Fibroblast of lung (primary cell): Measurements from ENCODE around the gene PLB1. TPM values are rescaled to one million over a fixed set of nuclear protein-coding genes. Genes with fewer than 3 reads are reported as not detected.

Experiments
- DNase-seq, 2 donors: peaks; one replicate each; pipeline versions ENCODE4 v3.0.0 to v3.0.0-alpha.2; 2010; ENCODE audit warnings: low read depth in 2 of 2
- H2AFZ ChIP-seq: 2 replicates; pipeline ENCODE4 v1.5.1; 2012; ENCODE audit warnings: low read length, control low read depth, inconsistent platforms
- H3K27ac ChIP-seq: 2 replicates; pipeline ENCODE4 v1.5.1; 2011; ENCODE audit warnings: low read length, control low read depth; ENCODE audit not compliant: insufficient read depth
- H3K27me3 ChIP-seq: 2 replicates; pipeline ENCODE4 v1.5.1; 2011; ENCODE audit warnings: mild to moderate bottlenecking, low read length; ENCODE audit not compliant: control insufficient read depth, insufficient read depth
- H3K36me3 ChIP-seq: 2 replicates; pipeline ENCODE4 v1.5.1; 2011; ENCODE audit warnings: low read length; ENCODE audit not compliant: control insufficient read depth, insufficient read depth
- H3K4me1 ChIP-seq: 2 replicates; pipeline ENCODE4 v1.5.1; 2011; ENCODE audit warnings: low read length; ENCODE audit not compliant: control insufficient read depth, insufficient read depth; ENCODE audit errors: extremely low read depth
- H3K4me2 ChIP-seq: 2 replicates; pipeline ENCODE4 v1.5.1; 2011; ENCODE audit warnings: low read length, control low read depth; ENCODE audit not compliant: insufficient read depth; ENCODE audit errors: extremely low read depth
- H3K4me3 ChIP-seq, 4 experiments: fragments of 200-600 bp in 1 of 4; sonication (generic) in 1 of 4; replicated peaks in 1 of 4; 2 replicates each; pipeline ENCODE4 v1.5.1; 2011 to 2016; ENCODE audit warnings: low read length in 4 of 4, low read depth in 3 of 4, mild to moderate bottlenecking in 3 of 4, control low read depth in 2 of 4, inconsistent platforms in 1 of 4, mixed read lengths in 1 of 4; ENCODE audit not compliant: insufficient read depth in 1 of 4; ENCODE audit errors: control extremely low read depth in 1 of 4
- H3K79me2 ChIP-seq: 2 replicates; pipeline ENCODE4 v1.5.1; 2012; ENCODE audit warnings: mild to moderate bottlenecking, low read length, inconsistent platforms; ENCODE audit not compliant: control insufficient read depth, insufficient read depth
- H3K9ac ChIP-seq: 2 replicates; pipeline ENCODE4 v1.5.1; 2011; ENCODE audit warnings: mild to moderate bottlenecking, low read length, control low read depth; ENCODE audit not compliant: insufficient read depth
- H3K9me3 ChIP-seq: 2 replicates; pipeline ENCODE4 v1.5.1; 2012; ENCODE audit warnings: low read depth, low read length; ENCODE audit not compliant: control insufficient read depth, insufficient read depth
- H4K20me1 ChIP-seq: 2 replicates; pipeline ENCODE4 v1.5.1; 2011; ENCODE audit warnings: low read length; ENCODE audit not compliant: control insufficient read depth, insufficient read depth; ENCODE audit errors: extremely low read depth
- EZH2 ChIP-seq: IDR thresholded peaks from 2 replicates; pipeline ENCODE4 v1.5.1; 2012; ENCODE audit warnings: low read length, control low read depth, mild to moderate bottlenecking; ENCODE audit errors: missing control alignments
- polyA plus RNA-seq, 2 donors: library from polyadenylated mRNA; depleted of rRNA in 1 of 2; stranded (reverse) in 1 of 2; unstranded in 1 of 2; fragments of >200 nt; gene quantifications; 2 replicates each; pipeline ENCODE4 v1.2.1, GENCODE V29; 2011 to 2012; ENCODE audit warnings: missing spikeins in 1 of 2
- total RNA-seq: library from RNA; depleted of rRNA; stranded (reverse); fragments of >200 nt; gene quantifications from 2 replicates; pipeline ENCODE4 v1.2.1, GENCODE V29; 2014
- TF ChIP-seq, protein P1 (sequence below), 2 donors: IDR thresholded peaks in 1 of 2; conservative IDR thresholded peaks in 1 of 2; 1 replicate in 1 of 2; 2 replicates in 1 of 2; pipeline ENCODE4 v1.5.1; 2011 to 2012; ENCODE audit warnings: low read length in 2 of 2, control low read depth in 1 of 2, inconsistent platforms in 1 of 2, low read depth in 1 of 2, mild to moderate bottlenecking in 1 of 2

The PLB1 gene
- total and polyA plus RNA-seq, 2 donors (not counting 1 experiment from before 2014, with no cell fraction given): 0.70 to 1.8 TPM

DNA sequence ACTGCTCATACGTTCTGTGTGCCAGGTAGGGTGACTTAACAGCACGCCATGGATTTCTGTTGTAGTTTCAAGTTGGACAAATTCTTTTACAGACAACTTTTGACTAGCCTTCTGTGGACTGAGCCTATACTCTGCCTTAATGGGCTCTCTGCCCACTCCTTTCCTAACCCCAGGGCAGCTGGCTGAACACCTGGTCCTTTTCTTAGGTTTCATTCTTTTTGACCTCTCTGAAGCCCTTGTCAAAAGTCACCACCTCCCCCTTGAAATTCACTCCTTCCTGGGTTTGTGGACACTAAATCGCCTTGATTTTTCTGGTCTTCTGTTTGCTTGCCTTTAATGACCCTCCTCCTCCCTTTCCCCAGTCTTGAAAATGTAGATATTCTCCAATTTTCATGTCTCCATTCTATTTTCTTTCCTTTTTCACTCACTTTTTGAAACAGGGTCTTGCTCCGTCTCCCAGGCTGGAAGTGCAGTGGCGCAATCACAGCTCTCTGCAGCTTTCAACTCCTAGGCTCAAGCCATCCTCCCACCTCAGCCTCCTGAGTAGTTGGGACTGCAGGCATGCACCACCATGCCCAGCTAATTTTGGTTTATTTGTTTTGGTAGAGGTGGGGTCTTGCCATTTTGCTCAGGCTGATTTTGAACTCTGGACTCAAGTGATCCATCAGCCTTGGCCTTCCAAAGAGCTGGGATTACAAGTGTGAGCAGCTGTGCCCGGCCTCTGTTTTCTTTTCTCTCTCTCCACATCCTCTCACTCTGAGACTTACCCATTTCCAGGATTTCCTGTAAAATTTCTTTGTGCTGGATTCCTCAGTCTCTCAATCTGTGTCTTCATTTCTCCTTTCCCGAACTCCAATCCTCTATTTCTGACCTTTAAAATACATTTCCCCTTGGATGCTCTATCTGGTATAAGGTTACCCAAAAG, 112.9 kb downstream of the PLB1 start:
- Histone ChIP-seq H3K36me3 (no peaks in the 10 kb centered on the region), H3K27ac (no peak overlapping the region), H4K20me1 (no peaks in the 10 kb centered on the region), H2AFZ (no peak overlapping the region), H3K79me2 (no peaks in the 10 kb centered on the region), H3K27me3 (no peaks in the 10 kb centered on the region), H3K9ac (no peak overlapping the region), H3K4me1 (no peaks in the 10 kb centered on the region), H3K4me2 (no peak overlapping the region), H3K9me3 (no peaks in the 10 kb centered on the region), H3K4me3 (no peak overlapping the region)
- no peak for TF ChIP-seq EZH2
- TF ChIP-seq, protein P1, sequence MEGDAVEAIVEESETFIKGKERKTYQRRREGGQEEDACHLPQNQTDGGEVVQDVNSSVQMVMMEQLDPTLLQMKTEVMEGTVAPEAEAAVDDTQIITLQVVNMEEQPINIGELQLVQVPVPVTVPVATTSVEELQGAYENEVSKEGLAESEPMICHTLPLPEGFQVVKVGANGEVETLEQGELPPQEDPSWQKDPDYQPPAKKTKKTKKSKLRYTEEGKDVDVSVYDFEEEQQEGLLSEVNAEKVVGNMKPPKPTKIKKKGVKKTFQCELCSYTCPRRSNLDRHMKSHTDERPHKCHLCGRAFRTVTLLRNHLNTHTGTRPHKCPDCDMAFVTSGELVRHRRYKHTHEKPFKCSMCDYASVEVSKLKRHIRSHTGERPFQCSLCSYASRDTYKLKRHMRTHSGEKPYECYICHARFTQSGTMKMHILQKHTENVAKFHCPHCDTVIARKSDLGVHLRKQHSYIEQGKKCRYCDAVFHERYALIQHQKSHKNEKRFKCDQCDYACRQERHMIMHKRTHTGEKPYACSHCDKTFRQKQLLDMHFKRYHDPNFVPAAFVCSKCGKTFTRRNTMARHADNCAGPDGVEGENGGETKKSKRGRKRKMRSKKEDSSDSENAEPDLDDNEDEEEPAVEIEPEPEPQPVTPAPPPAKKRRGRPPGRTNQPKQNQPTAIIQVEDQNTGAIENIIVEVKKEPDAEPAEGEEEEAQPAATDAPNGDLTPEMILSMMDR (conservative IDR thresholded peaks at IDR 0.05 in 1 of 2, IDR thresholded peaks at IDR 0.05 in 1 of 2; ENCODE audit: low read depth in 1 of 2, low read length in 2 of 2): no peak
- no peak for DNase-seq

DNA sequence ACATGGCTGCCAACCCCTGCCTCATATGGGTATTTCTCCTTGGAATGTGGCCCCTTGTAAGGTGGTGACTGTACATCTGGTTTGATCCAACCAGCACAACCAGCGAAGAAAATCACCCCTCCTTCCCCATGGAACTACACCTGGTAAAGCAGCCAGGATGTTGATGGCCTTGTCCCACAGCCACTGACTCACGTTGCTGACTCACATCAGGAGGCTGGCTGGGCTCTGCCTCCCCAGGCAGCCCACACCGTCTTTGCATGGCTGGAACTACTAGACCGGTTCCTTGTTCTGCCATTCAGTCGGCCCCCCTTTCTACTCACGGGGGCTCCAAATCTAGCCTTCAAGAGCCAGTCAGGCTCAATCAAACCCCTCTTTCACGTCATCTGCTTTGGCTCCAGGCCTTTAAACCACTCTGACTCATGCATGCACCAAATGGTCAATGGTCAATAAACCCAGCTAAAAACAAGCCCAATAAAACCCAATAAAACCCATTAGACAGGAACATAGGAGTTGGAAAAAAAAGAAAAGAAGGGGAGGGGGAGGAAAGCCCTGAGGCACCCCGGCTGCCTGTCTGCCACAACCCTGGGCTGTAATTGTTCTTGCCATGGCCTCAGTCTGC, 114.8 kb downstream of the PLB1 start:
- Histone ChIP-seq H3K4me1 (no peaks in the 10 kb centered on the region), H3K9ac (no peak overlapping the region), H4K20me1 (no peaks in the 10 kb centered on the region), H3K36me3 (no peaks in the 10 kb centered on the region), H3K9me3 (no peaks in the 10 kb centered on the region), H3K27me3 (no peaks in the 10 kb centered on the region), H3K27ac (no peak overlapping the region), H3K4me2 (no peak overlapping the region), H2AFZ (no peak overlapping the region), H3K4me3 (no peak overlapping the region), H3K79me2 (no peaks in the 10 kb centered on the region)
- TF ChIP-seq EZH2: no peak
- TF ChIP-seq, protein P1 (conservative IDR thresholded peaks at IDR 0.05 in 1 of 2, IDR thresholded peaks at IDR 0.05 in 1 of 2; ENCODE audit: low read depth in 1 of 2, low read length in 2 of 2): no peak
- DNase-seq: peak; percentile 86 to 98

DNA sequence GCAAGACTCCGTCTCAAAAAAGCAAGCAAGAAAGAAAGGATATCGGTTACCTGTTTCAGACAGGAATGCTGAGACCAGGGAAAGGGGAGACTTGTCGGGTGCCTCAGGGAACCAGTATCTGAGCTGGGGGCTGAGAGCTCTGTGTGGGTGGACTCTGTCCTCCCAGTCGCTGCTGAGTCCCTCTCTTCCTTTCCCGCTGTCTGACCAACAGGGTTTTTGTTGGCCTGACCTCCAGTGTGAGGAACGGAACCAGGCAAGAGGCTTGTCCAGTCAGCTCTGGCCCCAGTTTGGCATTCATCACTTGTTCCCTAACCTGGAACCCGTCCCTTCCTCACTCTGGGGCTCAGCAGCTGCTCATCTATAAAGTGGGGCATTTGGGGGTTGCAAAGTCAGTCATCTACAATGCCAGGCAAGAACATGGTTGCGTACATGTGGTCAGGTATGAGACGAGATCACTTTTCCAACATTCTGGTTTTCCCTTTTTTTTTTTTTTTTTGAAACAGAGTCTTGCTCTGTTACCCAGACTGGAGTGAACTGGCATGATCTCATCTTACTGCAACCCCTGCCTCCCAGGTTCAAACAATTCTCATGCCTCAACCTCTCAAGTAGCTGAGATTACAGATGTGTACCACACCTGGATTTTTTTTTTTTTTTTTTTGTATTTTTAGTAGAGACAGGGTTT, 116.4 kb downstream of the PLB1 start:
- H4K20me1 ChIP-seq: no peaks in the 10 kb centered on the region
- no peak overlapping the region for H2AFZ ChIP-seq
- TF ChIP-seq, protein P1 (conservative IDR thresholded peaks at IDR 0.05 in 1 of 2, IDR thresholded peaks at IDR 0.05 in 1 of 2; ENCODE audit: low read depth in 1 of 2, low read length in 2 of 2): no peak
- TF ChIP-seq EZH2: no peak
- H3K9ac ChIP-seq: no peak overlapping the region
- DNase-seq: no peak
- H3K4me3 ChIP-seq: no peak overlapping the region
- H3K79me2 ChIP-seq: no peaks in the 10 kb centered on the region
- no peaks in the 10 kb centered on the region for H3K4me1 ChIP-seq
- H3K27ac ChIP-seq: no peak overlapping the region
- no peak overlapping the region for H3K4me2 ChIP-seq
- no peaks in the 10 kb centered on the region for H3K9me3 ChIP-seq
- H3K27me3 ChIP-seq: no peaks in the 10 kb centered on the region
- no peaks in the 10 kb centered on the region for H3K36me3 ChIP-seq
